Measurements from ENCODE around the gene POU2F1. TPM values are rescaled to one million over a fixed set of nuclear protein-coding genes. Genes with fewer than 3 reads are reported as not detected.
"Not testable (repeated sequence)": the region's sequence is repeated elsewhere in the genome, so short reads cannot be mapped to it uniquely, and the experiment has no call there.

The POU2F1 gene
- total RNA-seq, 2 donors from 2014 or later: 14.3 to 16.4 TPM

GRCh38 chr1:167291539-167292185, 71.0 kb downstream of the POU2F1 start:
- intact Hi-C loops (cut with DNase I, micrococcal nuclease): no loop called here
- DNase-seq (no peak), ATAC-seq (no peak)

- ATAC-seq: no peak
- no peak for DNase-seq
- intact Hi-C loops (cut with DNase I, micrococcal nuclease): no loop called here
Observed at GRCh38 chr1:167292216-167292615, 71.5 kb downstream of the POU2F1 start.

DNA sequence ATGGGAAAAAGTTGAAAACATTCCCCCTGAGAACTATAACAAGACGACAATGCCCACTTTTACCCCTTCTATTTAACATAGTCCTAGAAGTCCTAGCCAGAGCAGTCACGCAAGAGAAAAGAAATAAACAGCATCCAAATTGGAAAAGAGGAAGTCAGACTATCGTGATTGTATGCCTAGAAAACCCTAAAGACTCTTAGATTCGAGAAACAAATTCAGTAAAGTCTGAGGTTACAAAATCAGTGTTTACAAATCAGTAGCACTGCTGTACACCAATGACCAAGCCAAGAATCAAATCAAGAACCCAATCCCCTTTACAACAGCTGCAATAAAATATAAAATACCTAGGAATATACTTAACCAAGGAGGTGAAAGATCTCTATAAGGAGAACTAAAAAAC, 72.4 kb downstream of the POU2F1 start:
- ATAC-seq (no peak), DNase-seq (no peak)
- intact Hi-C loops (cut with DNase I, micrococcal nuclease): no loop called here

GRCh38 chr1:167294528-167294927, 73.8 kb downstream of the POU2F1 start:
- no peak for DNase-seq
- ATAC-seq: no peak
- intact Hi-C loops (cut with DNase I, micrococcal nuclease): no loop called here

DNA sequence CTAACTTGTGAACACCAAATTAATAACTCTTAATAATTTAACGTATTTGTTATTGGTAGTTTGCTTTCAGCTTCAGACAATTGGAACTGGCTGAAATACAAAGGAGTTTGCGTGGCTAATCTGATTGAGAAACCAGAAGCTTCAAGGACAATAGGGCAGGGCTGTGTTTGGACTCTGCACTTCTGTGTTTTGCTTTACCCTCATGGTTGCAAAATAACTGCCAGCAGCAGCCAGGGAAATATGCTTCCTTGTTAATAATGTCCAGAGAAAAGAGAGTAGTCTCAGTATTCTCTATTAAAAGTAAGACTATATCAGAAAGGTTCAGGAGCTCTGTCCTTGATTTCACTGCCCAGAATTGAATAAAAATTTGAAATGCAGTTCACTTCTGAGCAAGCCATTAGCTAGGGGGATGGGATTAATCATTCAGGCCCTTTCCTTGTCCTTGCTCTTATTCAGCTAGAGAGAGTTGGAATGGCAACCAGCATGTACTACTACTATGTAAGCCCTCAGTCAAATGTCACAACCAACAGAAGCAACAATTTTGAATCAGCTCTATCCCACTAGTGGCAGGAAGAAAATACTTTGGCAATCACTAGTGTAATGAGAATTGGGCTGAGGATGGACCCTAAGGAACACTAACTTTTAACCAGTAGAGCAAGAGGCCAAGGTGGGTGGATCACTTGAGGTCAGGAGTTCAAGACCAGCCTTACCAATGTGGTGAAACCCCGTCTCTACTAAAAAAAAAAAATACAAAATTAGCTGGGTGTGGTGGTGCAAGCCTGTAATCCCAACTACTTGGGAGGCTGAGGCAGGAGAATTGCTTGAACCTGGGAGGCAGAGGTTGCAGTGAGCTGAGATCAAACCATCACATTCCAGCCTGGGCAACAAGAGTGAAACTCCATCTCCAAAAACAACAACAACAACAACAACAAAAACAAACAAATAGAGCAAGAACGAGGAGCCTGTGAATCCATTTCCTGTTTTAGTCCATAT, 76.8 kb downstream of the POU2F1 start:
- DNase-seq: peak; percentile 35 to 62
- intact Hi-C loops (cut with DNase I, micrococcal nuclease): no loop called here
- ATAC-seq: peak; percentile 98

DNA sequence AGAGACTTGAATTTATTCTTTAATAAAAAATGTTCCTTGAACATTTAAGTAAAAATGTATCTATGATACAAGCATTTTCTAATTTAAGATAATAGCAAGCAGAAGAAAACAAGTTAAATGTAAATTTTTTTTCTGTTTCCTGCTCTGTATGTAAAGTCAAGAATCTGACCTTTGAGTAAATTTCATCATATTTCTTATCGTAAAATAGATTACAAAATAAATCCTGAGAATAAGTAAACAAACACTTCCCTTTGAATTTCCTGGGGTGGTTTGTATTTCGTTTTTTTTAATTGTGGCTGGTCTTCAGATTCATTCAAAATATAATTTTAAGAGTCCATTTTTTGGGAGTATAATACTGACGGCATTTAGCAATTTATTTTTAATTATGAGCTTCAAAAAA, 77.6 kb downstream of the POU2F1 start:
- no peak for DNase-seq
- intact Hi-C loops (cut with DNase I, micrococcal nuclease): no loop called here
- no peak for ATAC-seq

DNA sequence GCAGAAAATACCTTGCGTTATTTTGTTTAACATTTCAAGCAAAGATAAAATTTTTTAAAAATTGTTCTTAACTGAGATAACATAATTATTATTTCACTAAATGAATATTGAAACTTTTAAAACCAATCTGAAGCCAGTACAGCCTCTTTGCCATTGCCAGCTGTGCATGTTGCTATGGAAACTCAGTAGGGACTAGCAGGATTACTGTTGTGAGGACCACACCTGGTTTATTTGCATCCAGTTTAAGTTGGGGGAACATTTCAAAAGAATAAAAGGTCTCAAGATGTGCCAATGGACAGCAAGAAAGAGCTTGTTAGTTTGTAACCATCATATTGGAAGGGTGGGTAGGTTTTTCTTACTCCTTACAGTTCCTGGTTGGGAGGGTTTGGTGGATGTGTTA, 80.7 kb downstream of the POU2F1 start:
- intact Hi-C loops (cut with DNase I, micrococcal nuclease): no loop called here
- ATAC-seq (no peak), DNase-seq (no peak)

DNA sequence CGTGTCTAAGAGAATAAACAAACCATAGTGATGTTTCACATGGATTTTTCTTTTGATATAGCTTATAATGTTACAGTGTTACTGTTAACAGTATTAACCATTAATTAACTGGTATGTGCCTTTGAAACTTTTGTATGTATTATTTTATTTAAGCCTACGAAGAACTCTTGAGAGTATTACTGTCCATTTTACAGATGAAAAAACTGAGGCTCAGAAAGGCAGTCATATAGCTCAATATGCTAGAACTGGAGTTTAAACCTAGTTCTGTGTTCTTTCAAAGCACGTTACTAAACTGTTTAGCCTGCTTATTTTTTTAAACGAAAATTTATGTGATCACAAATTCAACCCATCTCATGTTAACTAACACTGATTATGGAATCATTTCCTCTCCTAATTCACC, 83.5 kb downstream of the POU2F1 start:
- intact Hi-C loops (cut with DNase I, micrococcal nuclease): no loop called here
- no peak for ATAC-seq
- DNase-seq: no peak

DNA sequence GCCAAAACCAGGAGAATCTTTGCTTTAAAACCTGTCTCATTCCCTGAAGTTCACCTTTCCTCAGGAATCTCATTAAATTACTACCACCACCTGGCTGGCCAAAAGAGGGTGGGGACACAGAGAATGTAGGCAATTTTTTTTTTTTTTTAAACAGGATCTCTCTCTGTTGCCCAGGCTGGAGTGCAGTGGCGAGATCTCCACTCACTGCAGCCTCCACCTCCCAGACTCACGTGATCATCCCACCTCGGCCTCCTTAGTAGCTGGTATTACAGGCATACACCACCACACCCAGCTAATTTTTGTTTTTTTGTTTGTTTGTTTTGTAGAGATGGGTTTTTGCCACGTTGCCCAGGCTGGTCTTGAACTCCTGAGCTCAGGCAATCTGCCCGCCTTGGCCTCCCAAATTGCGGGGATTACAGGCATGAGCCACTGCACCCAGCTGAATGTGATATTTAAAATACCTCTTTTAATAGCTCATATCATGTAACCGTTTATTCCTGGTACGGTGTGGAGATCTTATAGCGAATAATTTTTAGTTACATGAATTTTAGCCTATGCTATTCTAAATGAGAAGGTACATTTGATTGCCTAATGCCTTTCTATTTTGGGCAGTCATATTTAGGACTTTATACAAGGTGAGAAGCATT, 84.5 kb downstream of the POU2F1 start:
- intact Hi-C loops (cut with DNase I, micrococcal nuclease): no loop called here
- DNase-seq: no peak
- peak; percentile 13 for ATAC-seq

DNA sequence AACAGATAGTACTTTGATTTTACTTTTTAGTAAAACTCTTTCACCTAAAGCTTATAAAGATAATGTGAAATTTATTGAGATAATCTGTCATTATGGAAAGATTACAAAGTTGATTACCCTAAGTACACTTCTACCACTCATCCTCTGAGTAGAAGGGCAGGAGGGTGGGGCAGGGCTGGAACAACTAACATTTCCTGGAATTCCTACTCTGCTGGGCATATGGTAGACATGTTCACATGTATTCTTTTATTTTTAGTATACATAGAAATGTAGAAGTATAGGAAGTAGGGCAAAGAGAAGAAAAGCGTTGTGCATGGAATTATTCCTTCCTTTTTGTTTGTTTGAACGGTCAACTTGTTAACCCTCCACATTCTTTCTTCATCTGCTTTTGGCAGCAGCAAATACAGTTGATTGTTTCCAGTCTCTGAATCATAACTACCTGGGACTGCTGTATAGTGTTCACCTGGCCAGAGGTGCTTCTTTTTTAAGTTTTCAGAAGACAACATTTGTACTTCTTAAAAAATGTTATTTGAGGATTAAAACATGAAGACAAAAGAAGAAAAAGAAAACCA, 85.1 kb downstream of the POU2F1 start:
- DNase-seq (peak; percentile 50 to 62), ATAC-seq (peak; percentile 99)
- intact Hi-C loops (cut with DNase I, micrococcal nuclease): no loop called here

GRCh38 chr1:167310732-167311131, 90.0 kb downstream of the POU2F1 start:
- no peak for ATAC-seq
- intact Hi-C loops (cut with DNase I, micrococcal nuclease): no loop called here
- no peak for DNase-seq

GRCh38 chr1:167312871-167313270, 92.2 kb downstream of the POU2F1 start:
- ATAC-seq (peak; percentile 44), DNase-seq (no peak)
- intact Hi-C loops (cut with DNase I, micrococcal nuclease): no loop called here

DNA sequence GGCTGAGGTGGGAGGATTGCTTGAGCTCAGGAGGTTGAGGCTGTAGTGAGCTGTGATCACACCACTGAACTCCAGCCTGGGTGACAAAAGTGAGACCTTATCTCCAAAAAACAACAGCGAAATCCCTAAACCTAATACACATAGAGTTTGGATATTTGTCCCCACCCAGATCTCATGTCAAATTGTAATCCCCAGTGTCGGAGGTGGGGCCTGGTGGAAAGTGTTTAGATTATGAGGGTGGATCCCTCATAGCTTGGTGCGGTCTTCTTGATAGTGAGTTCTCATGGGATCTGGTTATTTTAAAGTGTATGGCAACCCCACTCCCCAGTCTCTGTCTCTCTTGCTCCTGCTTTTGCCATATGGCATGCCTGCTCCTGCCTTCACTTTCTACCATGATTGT, 94.0 kb downstream of the POU2F1 start:
- intact Hi-C loops (cut with DNase I, micrococcal nuclease): no loop called here

GRCh38 chr1:167317463-167317862, 96.8 kb downstream of the POU2F1 start:
- no peak for DNase-seq
- no peak for ATAC-seq
- intact Hi-C loops (cut with DNase I, micrococcal nuclease): no loop called here

More for the DNA sequence above, 94.0 kb downstream of the POU2F1 start:
- no peak for ATAC-seq
- no peak for DNase-seq

GRCh38 chr1:167319206-167319605, 98.5 kb downstream of the POU2F1 start:
- DNase-seq; intact Hi-C loops (cut with DNase I, micrococcal nuclease); ATAC-seq: not testable (repeated sequence)

DNA sequence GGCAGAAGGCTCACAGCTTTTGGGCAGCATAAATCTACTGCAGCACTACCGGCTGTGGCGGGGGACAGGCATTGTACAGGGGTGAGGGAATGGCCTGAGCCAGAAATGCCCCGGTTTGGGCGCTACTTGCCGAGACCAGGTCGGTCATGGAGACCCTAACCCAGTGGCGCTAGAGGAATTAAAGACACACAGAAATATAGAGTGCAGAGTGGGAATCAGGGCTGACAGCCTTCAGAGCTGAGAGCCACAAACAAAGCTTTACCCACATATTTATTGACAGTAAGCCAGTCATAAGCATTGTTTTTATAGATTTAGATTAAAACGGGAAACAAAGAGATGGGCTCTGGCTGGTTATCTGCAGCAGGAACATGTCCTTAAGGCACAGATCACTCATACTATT, 101.8 kb downstream of the POU2F1 start:
- intact Hi-C loops (cut with DNase I, micrococcal nuclease): no loop called here
- ATAC-seq (no peak), DNase-seq (no peak)

GRCh38 chr1:167325151-167325550, 104.5 kb downstream of the POU2F1 start:
- DNase-seq: no peak
- intact Hi-C loops (cut with DNase I, micrococcal nuclease): no loop called here
- no peak for ATAC-seq

DNA sequence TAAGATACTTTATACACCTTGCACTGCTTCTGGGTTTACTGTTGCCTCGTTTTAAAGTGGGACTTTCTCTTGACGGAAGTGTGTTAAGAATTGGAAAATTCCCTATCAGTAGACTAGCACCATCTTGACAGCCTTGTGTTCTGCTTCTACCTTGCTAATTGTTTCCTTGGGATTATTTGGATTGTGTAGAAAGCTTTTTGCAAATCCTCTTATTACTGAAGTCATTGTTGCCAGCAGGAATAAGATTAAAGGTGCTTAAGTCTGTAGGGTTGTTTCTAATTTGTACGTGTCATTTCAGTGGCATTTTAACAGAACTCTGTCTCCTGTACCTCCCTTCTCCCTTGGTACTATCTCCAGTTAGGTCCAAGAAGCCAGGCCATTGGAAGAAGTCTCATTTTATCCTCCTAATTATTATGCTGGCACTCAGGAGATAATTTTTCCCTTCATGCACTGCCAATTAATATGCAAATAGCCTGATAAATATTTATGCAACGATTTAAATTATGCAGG, 107.7 kb downstream of the POU2F1 start:
- DNase-seq (no peak), ATAC-seq (no peak)
- intact Hi-C loops (cut with DNase I, micrococcal nuclease): no loop called here

GRCh38 chr1:167328816-167329483, 108.3 kb downstream of the POU2F1 start:
- DNase-seq: peak in 1 of 2 donors; percentile 44
- ATAC-seq: no peak
- intact Hi-C loops (cut with DNase I, micrococcal nuclease): no loop called here
